A549 (cell line): ENCODE measurements around the gene NTN4. TPM values are rescaled to one million over a fixed set of nuclear protein-coding genes. Genes with fewer than 3 reads are reported as not detected.

Experiments used
- ATAC-seq, 2 experiments: fragments of 200-7000 bp in 1 of 2; fragments of >200 bp in 1 of 2; cut with Nextera tagmentation in 1 of 2; cut with Tn5 transposase in 1 of 2; 3 replicates each; pipeline versions ENCODE4 v1.8.0 to v1.9.1; 2018 to 2020; ENCODE audit warnings: mild to moderate bottlenecking in 1 of 2, moderate library complexity in 1 of 2
- CTCF ChIA-PET: fragments of 300-600 bp; sonication (Branson Sonifier 250); formaldehyde crosslinking; extraction: SDS; loops from one replicate; lab custom pipeline; 2021; ENCODE audit warnings: antibody characterized with exemption, inconsistent platforms; lab: Yijun Ruan, JAX
- POLR2A ChIA-PET: fragments of 350-600 bp; formaldehyde crosslinking; extraction: SDS; loops from one replicate; lab custom pipeline; 2021; ENCODE audit warnings: antibody characterized with exemption, inconsistent platforms; lab: Yijun Ruan, JAX
- DNase-seq, 2 experiments: peaks; one replicate each; pipeline versions ENCODE4 v3.0.0 to v3.0.0-alpha.2; 2011 to 2016; ENCODE audit warnings: low read depth in 1 of 2, low spot score in 1 of 2
- FAIRE-seq: peaks from 2 replicates; lab custom pipeline; 2011; peaks lifted over from hg19 to GRCh38; lab: Jason Lieb, UNC
- H3K27ac ChIP-seq, 2 experiments: fragments of >200 bp; sonication (Bioruptor Twin); formaldehyde crosslinking; 3 replicates each; pipeline ENCODE4 v1.5.1; 2016 to 2017
- H3K4me1 ChIP-seq: fragments of >200 bp; sonication (Bioruptor Twin); formaldehyde crosslinking; 3 replicates; pipeline ENCODE4 v1.6.1; 2016
- H3K4me2 ChIP-seq: fragments of >200 bp; sonication (Bioruptor Twin); formaldehyde crosslinking; 3 replicates; pipeline ENCODE4 v1.6.1; 2016
- H3K4me3 ChIP-seq: fragments of >200 bp; sonication (Bioruptor Twin); formaldehyde crosslinking; 3 replicates; pipeline ENCODE4 v1.5.1; 2016
- H3K9me3 ChIP-seq: fragments of >200 bp; sonication (Bioruptor Twin); formaldehyde crosslinking; 3 replicates; pipeline ENCODE4 v1.6.1; 2016
- BHLHE40 ChIP-seq: IDR thresholded peaks from 2 replicates; pipeline ENCODE4 v1.6.1; 2012; ENCODE audit warnings: low read depth, low read length, inconsistent platforms
- CHD2 ChIP-seq: fragments of 150-350 bp; IDR thresholded peaks from 2 replicates; pipeline ENCODE4 v1.6.1; 2014; ENCODE audit warnings: low read length; ENCODE audit not compliant: partially characterized antibody
- CHD4 ChIP-seq: fragments of 200-600 bp; sonication (generic); IDR thresholded peaks from 2 replicates; pipeline ENCODE4 v1.6.1; 2016; ENCODE audit warnings: antibody characterized with exemption, mild to moderate bottlenecking, borderline replicate concordance
- EP300 ChIP-seq, 2 experiments: fragments of >200 bp; sonication (Bioruptor Twin); formaldehyde crosslinking; IDR thresholded peaks; 2 replicates in 1 of 2; 3 replicates in 1 of 2; pipeline ENCODE4 v1.6.1; 2016 to 2017
- FOSB ChIP-seq: fragments of 250-450 bp; sonication (Bioruptor Pico); IDR thresholded peaks from 2 replicates; pipeline ENCODE4 v1.5.0; 2020; ENCODE audit warnings: mild to moderate bottlenecking, moderate library complexity
- FOXS1 ChIP-seq: fragments of 250-450 bp; sonication (Bioruptor Pico); IDR thresholded peaks from 2 replicates; pipeline ENCODE4 v1.5.0; 2020; ENCODE audit warnings: mild to moderate bottlenecking, moderate library complexity
- HDAC2 ChIP-seq: fragments of 200-600 bp; sonication (generic); IDR thresholded peaks from 2 replicates; pipeline ENCODE4 v1.6.1; 2016
- HEYL ChIP-seq: fragments of 250-450 bp; sonication (Bioruptor Pico); IDR thresholded peaks from 2 replicates; pipeline ENCODE4 v1.8.0; 2021; ENCODE audit warnings: mild to moderate bottlenecking, moderate library complexity
- HMGXB4 ChIP-seq: fragments of 250-450 bp; sonication (Bioruptor Pico); IDR thresholded peaks from 2 replicates; pipeline ENCODE4 v1.5.0; 2021; ENCODE audit warnings: mild to moderate bottlenecking, moderate library complexity, borderline replicate concordance
- HOXA7 ChIP-seq: fragments of 250-450 bp; sonication (Bioruptor Pico); IDR thresholded peaks from 2 replicates; pipeline ENCODE4 v1.5.0; 2020; ENCODE audit warnings: mild to moderate bottlenecking, moderate library complexity
- JUN ChIP-seq, 2 experiments: fragments of >200 bp; sonication (Bioruptor Twin); formaldehyde crosslinking; IDR thresholded peaks; 2 replicates in 1 of 2; 3 replicates in 1 of 2; pipeline ENCODE4 v1.6.1; 2016 to 2017
- KDM1A ChIP-seq: fragments of 200-600 bp; sonication (generic); IDR thresholded peaks from 2 replicates; pipeline ENCODE4 v1.6.1; 2016; ENCODE audit warnings: low read depth, mild to moderate bottlenecking
- NPAS2 ChIP-seq: fragments of 250-450 bp; sonication (Bioruptor Pico); IDR thresholded peaks from 2 replicates; pipeline ENCODE4 v1.8.0; 2022; ENCODE audit warnings: mild to moderate bottlenecking, moderate library complexity, borderline replicate concordance
- NR3C1 ChIP-seq: fragments of >200 bp; sonication (Bioruptor Twin); formaldehyde crosslinking; IDR thresholded peaks from 3 replicates; pipeline ENCODE4 v1.6.1; 2017
- PBX3 ChIP-seq: IDR thresholded peaks from 2 replicates; pipeline ENCODE4 v1.6.1; 2012
- POLR2AphosphoS2 ChIP-seq: conservative IDR thresholded peaks from 2 replicates; pipeline ENCODE4 v1.6.1; 2012; ENCODE audit warnings: low read length, improper control_type of control experiment, inconsistent platforms
- SREBF2 ChIP-seq: fragments of 450-650 bp; IDR thresholded peaks from 2 replicates; pipeline ENCODE4 v1.6.1; 2014; ENCODE audit warnings: mild to moderate bottlenecking, moderate library complexity
- TFCP2L1 ChIP-seq: fragments of 250-450 bp; sonication (Bioruptor Pico); IDR thresholded peaks from 2 replicates; pipeline ENCODE4 v1.5.0; 2021; ENCODE audit warnings: mild to moderate bottlenecking
- TP53 ChIP-seq: fragments of 250-450 bp; sonication (Bioruptor Pico); IDR thresholded peaks from 2 replicates; pipeline ENCODE4 v1.5.0; 2021; ENCODE audit warnings: mild to moderate bottlenecking, moderate library complexity
- ZFP36 ChIP-seq: fragments of 450-650 bp; IDR thresholded peaks from 2 replicates; pipeline ENCODE4 v1.6.1; 2014; ENCODE audit warnings: borderline replicate concordance; ENCODE audit not compliant: partially characterized antibody
- WGBS: methylation state at CpG from one replicate; pipeline ENCODE4 v1.1.6; 2017; ENCODE audit errors: missing lambda C conversion rate; 5-methylcytosine and 5-hydroxymethylcytosine counted together
- polyA plus RNA-seq, 4 experiments: library from polyadenylated mRNA; depleted of rRNA in 3 of 4; stranded (reverse); fragments of >200 nt; fragmentation: RNase III in 1 of 4; extraction: RNeasy Plus Mini Kit Qiagen cat#74134 plus additional on column Dnase treatment in 1 of 4; gene quantifications; 2 replicates in 3 of 4; 3 replicates in 1 of 4; pipeline ENCODE4 v1.2.3, GENCODE V29; 2011 to 2017
- TF ChIP-seq, protein P1 (sequence below): IDR thresholded peaks from 2 replicates; pipeline ENCODE4 v1.6.1; 2012; ENCODE audit warnings: low read depth, borderline replicate concordance
- TF ChIP-seq, protein P2 (sequence below): IDR thresholded peaks from 2 replicates; pipeline ENCODE4 v1.6.1; 2012
- TF ChIP-seq, protein P3 (sequence below): fragments of 450-650 bp; IDR thresholded peaks from 2 replicates; pipeline ENCODE4 v1.6.1; 2014; ENCODE audit warnings: antibody characterized with exemption

The NTN4 gene
- polyA plus RNA-seq, 2 of the 4 experiments (the other 2 are of a cell fraction): 37.3 to 132 TPM

DNA sequence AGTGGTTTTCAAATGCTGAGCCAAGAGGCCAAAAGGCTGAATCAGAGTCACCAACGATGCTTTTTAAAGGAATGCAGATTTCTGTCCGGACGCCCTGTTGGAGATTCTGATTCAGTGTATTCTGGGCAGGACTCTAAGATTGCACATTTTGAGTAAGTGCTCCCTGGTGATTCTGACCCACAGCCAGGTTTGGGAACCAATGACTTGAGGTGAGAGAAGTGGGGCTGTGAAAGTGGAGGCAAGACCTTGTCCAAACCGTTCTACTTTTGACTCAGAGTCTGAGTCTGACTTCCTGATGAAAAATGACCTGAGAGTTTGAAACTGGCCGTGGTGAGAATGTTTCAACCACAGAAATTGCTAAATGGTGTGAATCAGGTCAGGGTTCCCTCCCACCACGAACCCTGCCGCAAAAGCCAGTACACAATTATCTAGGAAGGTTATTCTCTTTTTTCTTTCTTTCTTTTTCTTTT, 90.2 kb downstream of the NTN4 start (continued):
- TF ChIP-seq CHD2: no peak

DNA sequence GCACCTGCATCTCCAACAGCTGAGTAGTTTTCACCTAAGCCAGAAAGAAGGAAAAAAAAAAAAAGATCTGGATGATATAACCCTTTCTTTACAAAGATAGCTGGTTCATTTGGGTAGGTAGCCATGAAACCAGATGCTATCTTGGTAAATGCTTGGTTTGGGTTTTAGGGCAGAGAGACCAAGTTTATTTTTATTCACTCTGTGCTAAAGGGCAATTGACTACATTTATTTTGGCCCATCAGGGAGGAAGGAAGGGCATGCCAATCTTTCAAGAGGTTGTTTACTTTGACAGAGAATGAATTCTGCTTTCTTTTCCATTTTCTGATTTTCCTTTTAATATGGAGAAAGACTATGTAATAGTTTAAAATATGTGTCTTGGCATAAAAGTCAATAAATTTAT, 91.0 kb downstream of the NTN4 start:
- H3K4me3 ChIP-seq: no peak overlapping the region
- H3K4me1 ChIP-seq: peaks cover 29% of the 10 kb centered on the region
- ATAC-seq: no peak
- no peak for DNase-seq
- ChIA-PET CTCF (no interaction called here), POLR2A (no interaction called here)
- FAIRE-seq: no peak
- peak overlapping the region in 1 of 2 experiments; percentile 13; a peak in 1 of 6 replicates for H3K27ac ChIP-seq
- no peaks in the 10 kb centered on the region for H3K9me3 ChIP-seq
- H3K4me2 ChIP-seq: no peak overlapping the region
- TF ChIP-seq FOXS1: no peak
- TF ChIP-seq BHLHE40: no peak
- TF ChIP-seq, protein P1, sequence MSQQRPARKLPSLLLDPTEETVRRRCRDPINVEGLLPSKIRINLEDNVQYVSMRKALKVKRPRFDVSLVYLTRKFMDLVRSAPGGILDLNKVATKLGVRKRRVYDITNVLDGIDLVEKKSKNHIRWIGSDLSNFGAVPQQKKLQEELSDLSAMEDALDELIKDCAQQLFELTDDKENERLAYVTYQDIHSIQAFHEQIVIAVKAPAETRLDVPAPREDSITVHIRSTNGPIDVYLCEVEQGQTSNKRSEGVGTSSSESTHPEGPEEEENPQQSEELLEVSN: no peak
- no peak for TF ChIP-seq NR3C1
- TF ChIP-seq HOXA7: no peak
- TF ChIP-seq ZFP36: no peak
- no peak for TF ChIP-seq CHD4
- no peak for TF ChIP-seq POLR2AphosphoS2
- no peak for TF ChIP-seq FOSB (CRISPR knock-in tag)
- TF ChIP-seq, protein P2, sequence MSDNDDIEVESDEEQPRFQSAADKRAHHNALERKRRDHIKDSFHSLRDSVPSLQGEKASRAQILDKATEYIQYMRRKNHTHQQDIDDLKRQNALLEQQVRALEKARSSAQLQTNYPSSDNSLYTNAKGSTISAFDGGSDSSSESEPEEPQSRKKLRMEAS: no peak
- no peak for TF ChIP-seq NPAS2 (CRISPR knock-in tag)

DNA sequence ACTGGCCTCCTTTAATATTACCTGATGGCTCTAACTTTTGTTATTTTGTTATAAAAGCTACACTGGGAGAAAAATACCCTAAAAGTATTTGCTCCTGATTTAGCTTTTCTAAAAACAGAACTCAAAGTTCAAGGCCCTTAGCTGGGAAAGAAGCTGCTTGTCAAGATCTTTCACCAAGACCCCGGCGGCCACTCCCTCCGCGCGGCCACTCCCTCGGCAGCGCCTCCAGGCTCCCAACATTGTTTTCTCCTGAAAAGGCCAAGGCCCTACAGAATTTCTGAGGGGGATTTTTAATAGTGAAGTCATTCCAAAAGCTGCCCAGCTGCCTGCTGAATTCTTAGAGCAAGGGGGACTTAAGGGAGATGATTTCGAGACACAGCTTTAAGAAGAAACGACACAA, 96.4 kb downstream of the NTN4 start:
- H3K9me3 ChIP-seq: no peaks in the 10 kb centered on the region
- POLR2A ChIA-PET: no interaction called here
- no peak overlapping the region for H3K27ac ChIP-seq
- FAIRE-seq (no peak), DNase-seq (no peak), ATAC-seq (no peak)
- H3K4me2 ChIP-seq: no peak overlapping the region
- TF ChIP-seq BHLHE40 (no peak), KDM1A (no peak)
- CTCF ChIA-PET: interaction anchor here (0.6 to 1.7 kb wide), 4 partner anchors 11 to 122 kb away, joined by 3 to 6 read pairs (median 3); no protein-coding TSS in a partner anchor
- H3K4me3 ChIP-seq: no peak overlapping the region
- H3K4me1 ChIP-seq: no peaks in the 10 kb centered on the region
- 93% methylated on average over 9 of the region's 9 CpGs for WGBS

DNA sequence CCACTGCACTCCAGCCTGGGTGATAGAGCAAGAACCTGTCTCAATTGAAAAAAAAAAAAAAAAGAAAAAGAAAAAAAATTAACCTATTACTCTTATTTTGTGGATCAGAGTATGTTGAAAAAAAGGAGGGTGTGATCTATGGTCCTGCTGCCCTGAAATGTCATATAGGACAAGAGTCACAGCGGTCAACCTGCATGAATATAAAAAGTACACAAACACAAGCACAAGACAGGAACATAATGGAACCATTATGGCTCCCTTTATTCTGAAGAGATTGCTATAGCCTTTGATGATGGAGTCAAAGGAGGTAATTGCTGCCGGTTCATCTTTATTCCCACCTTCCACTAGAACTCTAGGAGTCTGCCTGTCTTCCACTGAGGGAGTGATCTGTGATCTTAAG, 96.9 kb downstream of the NTN4 start:
- CTCF ChIA-PET: interaction anchor here (1.1 kb wide), 1 partner anchor 122 kb away, joined by 3 read pairs; no protein-coding TSS in a partner anchor
- POLR2A ChIA-PET: no interaction called here
- DNase-seq (no peak), ATAC-seq (no peak), FAIRE-seq (no peak)
- Histone ChIP-seq H3K9me3 (no peaks in the 10 kb centered on the region), H3K4me1 (no peaks in the 10 kb centered on the region), H3K4me2 (no peak overlapping the region), H3K27ac (no peak overlapping the region), H3K4me3 (no peak overlapping the region)
- 81% methylated on average over 2 of the region's 2 CpGs for WGBS
- TF ChIP-seq HMGXB4 (CRISPR knock-in tag): no peak
- TF ChIP-seq, protein P3, sequence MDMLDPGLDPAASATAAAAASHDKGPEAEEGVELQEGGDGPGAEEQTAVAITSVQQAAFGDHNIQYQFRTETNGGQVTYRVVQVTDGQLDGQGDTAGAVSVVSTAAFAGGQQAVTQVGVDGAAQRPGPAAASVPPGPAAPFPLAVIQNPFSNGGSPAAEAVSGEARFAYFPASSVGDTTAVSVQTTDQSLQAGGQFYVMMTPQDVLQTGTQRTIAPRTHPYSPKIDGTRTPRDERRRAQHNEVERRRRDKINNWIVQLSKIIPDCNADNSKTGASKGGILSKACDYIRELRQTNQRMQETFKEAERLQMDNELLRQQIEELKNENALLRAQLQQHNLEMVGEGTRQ: no peak
- no peak for TF ChIP-seq TP53 (CRISPR knock-in tag)
- no peak for TF ChIP-seq HDAC2
- no peak for TF ChIP-seq EP300 (IDR thresholded peaks at IDR 0.05)
- TF ChIP-seq TFCP2L1 (CRISPR knock-in tag): no peak
- TF ChIP-seq PBX3: no peak
- no peak for TF ChIP-seq HEYL
- TF ChIP-seq JUN (IDR thresholded peaks at IDR 0.05): no peak
- no peak for TF ChIP-seq SREBF2
